CD4-positive, alpha-beta T cell treated with Interleukin-15 for 1 hour (primary cell): ENCODE results near the gene USP28.
"Not testable (repeated sequence)": the region's sequence is repeated elsewhere in the genome, so short reads cannot be mapped to it uniquely, and the experiment has no call there.

Experiments used
- DNase-seq: peaks from one replicate; pipeline ENCODE4 v3.0.0-alpha.2; 2020

The USP28 gene

DNA sequence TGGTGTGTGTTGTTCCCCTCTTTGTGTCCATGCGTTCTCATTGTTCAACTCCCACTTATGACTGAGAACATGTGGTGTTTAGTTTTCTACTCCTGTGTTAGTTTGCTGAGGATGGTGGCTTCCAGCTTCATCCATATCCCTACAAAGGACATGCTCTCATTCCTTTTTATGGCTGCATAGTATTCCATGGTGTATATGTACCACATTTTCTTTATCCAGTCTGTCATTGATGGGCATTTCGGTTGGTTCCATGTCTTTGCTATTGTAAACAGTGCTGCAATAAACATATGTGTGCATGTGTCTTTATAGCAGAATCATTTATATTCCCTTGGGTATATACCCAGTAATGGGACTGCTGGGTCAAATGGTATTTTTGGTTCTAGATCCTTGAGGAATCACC, 112.3 kb downstream of the USP28 start:
- not testable (repeated sequence) for DNase-seq

DNA sequence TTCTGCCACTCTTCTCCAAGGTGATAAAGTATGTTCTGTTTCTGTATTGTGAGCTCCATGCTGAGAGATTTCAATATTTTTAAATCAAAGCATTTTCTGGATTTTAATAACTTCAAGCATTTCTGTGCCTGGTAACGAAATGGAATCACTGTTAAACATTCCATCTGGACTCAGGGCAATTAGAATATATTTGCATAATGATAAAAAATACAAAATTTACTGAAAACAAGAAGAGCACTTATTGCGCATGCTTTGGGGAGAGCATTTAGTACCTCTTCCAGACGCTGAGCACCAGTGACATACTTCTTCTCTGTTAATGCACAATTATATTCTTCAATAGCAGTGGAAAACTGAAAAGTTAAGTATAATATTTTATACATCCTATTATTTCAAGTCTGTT, 115.1 kb downstream of the USP28 start:
- DNase-seq, result no peak

DNA sequence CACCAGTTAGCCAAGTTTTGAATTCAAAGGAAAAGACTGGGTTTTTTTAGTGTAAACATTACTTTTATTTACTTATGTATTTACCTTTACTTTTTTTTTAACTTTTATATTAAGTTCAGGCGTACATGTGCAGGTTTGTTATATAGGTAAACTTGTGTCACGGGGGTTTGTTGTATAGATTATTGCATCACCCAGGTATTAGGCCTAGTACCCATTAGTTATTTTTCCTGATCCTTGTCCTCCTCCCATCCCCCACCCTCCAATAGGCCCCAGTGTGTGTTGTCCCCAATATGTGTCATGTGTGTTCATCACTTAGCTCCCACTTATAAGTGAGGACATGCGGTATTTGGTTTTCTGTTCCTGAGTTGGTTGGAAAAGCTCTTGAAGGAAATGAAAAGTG, 122.4 kb downstream of the USP28 start:
- no peak for DNase-seq
